HepG2 (cell line): ENCODE results near the gene CALY. TPM values are rescaled to one million over a fixed set of nuclear protein-coding genes. Genes with fewer than 3 reads are reported as not detected.
A peak's percentile ranks its signal among the peaks of the same experiment; 100 is the strongest.

Experiments used
- ARNT2 ChIP-seq: sonication (generic); formaldehyde crosslinking; IDR thresholded peaks from 2 replicates; pipeline ENCODE4 v1.8.0; 2022; ENCODE audit warnings: mild to moderate bottlenecking, low read depth, missing genetic modification reagents, moderate library complexity
- BHLHE40 ChIP-seq: IDR thresholded peaks from 2 replicates; pipeline ENCODE4 v1.6.1; 2011; ENCODE audit warnings: low read length, improper control_type of control experiment
- EEA1 ChIP-seq: sonication (generic); formaldehyde crosslinking; IDR thresholded peaks from 2 replicates; pipeline ENCODE4 v1.5.1; 2020; ENCODE audit warnings: mild to moderate bottlenecking, missing genetic modification reagents, borderline replicate concordance
- FOXK1 ChIP-seq: sonication (generic); formaldehyde crosslinking; IDR thresholded peaks from 2 replicates; pipeline ENCODE4 v1.4.0; 2020; ENCODE audit warnings: low read depth, missing genetic modification reagents, borderline replicate concordance
- HNF4A ChIP-seq: sonication (generic); formaldehyde crosslinking; IDR thresholded peaks from 2 replicates; pipeline ENCODE4 v1.4.0; 2020; ENCODE audit warnings: missing genetic modification reagents
- PATZ1 ChIP-seq: sonication (generic); formaldehyde crosslinking; IDR thresholded peaks from 2 replicates; pipeline ENCODE4 v1.4.0; 2020; ENCODE audit warnings: missing genetic modification reagents
- PBX2 ChIP-seq: IDR thresholded peaks from 2 replicates; pipeline ENCODE4 v1.6.1; 2016; ENCODE audit warnings: control low read depth
- PTBP1 ChIP-seq: fragments of 200-400 bp; formaldehyde crosslinking; IDR thresholded peaks from 2 replicates; pipeline ENCODE4 v1.6.1; 2018; ENCODE audit warnings: low read length, low read depth; ENCODE audit not compliant: poor library complexity, severe bottlenecking
- RERE ChIP-seq: IDR thresholded peaks from 2 replicates; pipeline ENCODE4 v1.6.1; 2016; ENCODE audit warnings: low read depth, missing genetic modification reagents, missing compliant biosample characterization
- SATB2 ChIP-seq: sonication (generic); formaldehyde crosslinking; IDR thresholded peaks from 2 replicates; pipeline ENCODE4 v1.5.0; 2020; ENCODE audit warnings: missing genetic modification reagents
- SUZ12 ChIP-seq: fragments of 150-350 bp; IDR thresholded peaks from 2 replicates; pipeline ENCODE4 v1.6.1; 2014; ENCODE audit warnings: low read depth, low read length
- UBTF ChIP-seq: sonication (generic); formaldehyde crosslinking; IDR thresholded peaks from 2 replicates; pipeline ENCODE4 v1.4.0; 2020; ENCODE audit warnings: mild to moderate bottlenecking, missing genetic modification reagents
- ZMYM3 ChIP-seq: sonication (generic); formaldehyde crosslinking; IDR thresholded peaks from 2 replicates; pipeline ENCODE4 v1.5.1; 2020; ENCODE audit warnings: mild to moderate bottlenecking, missing genetic modification reagents
- ZNF224 ChIP-seq: sonication (generic); formaldehyde crosslinking; IDR thresholded peaks from 2 replicates; pipeline ENCODE4 v1.5.0; 2020; ENCODE audit warnings: mild to moderate bottlenecking, missing genetic modification reagents
- ZNF232 ChIP-seq: sonication (generic); formaldehyde crosslinking; IDR thresholded peaks from 2 replicates; pipeline ENCODE4 v1.4.0; 2020; ENCODE audit warnings: missing genetic modification reagents, borderline replicate concordance
- ZNF430 ChIP-seq: sonication (generic); formaldehyde crosslinking; IDR thresholded peaks from 2 replicates; pipeline ENCODE4 v1.9.0; 2021; ENCODE audit warnings: mild to moderate bottlenecking, missing genetic modification reagents
- ZNF792 ChIP-seq: IDR thresholded peaks from 2 replicates; pipeline ENCODE4 v1.6.1; 2016
- polyA plus RNA-seq, 8 experiments: library from polyadenylated mRNA; depleted of rRNA in 3 of 8; stranded (reverse) in 7 of 8; unstranded in 1 of 8; fragments of >200 nt; fragmentation: Illumina TruSeq in 4 of 8; extraction: Trizol in 4 of 8; gene quantifications; 2 replicates each; pipeline versions ENCODE4 v1.2.1 to v1.2.3, GENCODE V29; 2011 to 2016; ENCODE audit warnings: low read depth in 4 of 8, missing spikeins in 1 of 8, mixed read lengths in 1 of 8; ENCODE audit not compliant: insufficient read depth in 1 of 8
- total RNA-seq, 5 experiments: library from RNA; depleted of rRNA; stranded (reverse); fragments of >200 nt; fragmentation: Illumina TruSeq; extraction: Trizol; gene quantifications; 2 replicates each; pipeline ENCODE4 v1.2.3, GENCODE V29; 2016; ENCODE audit warnings: low read depth in 1 of 5

Gene CALY
- total and polyA plus RNA-seq, 2 of the 13 experiments (the other 11 are each of a cell fraction or from before 2014, with no cell fraction given), result 0.08 TPM; not detected in 1

- TF ChIP-seq ZMYM3 (CRISPR knock-in tag), result no peak
- TF ChIP-seq UBTF, result peak; percentile 29; the same call in 1 of the 2 replicates
- TF ChIP-seq BHLHE40, result 0 out of 2 replicates have a peak, but pooled peaks have one; percentile 1
- TF ChIP-seq ARNT2 (CRISPR knock-in tag), result peak; percentile 57; the same call in 1 of the 2 replicates
- TF ChIP-seq PTBP1, result no peak
- peak; percentile 7; the same call in 1 of the 2 replicates for TF ChIP-seq PATZ1
- no peak for TF ChIP-seq ZNF792 (CRISPR knock-in tag)
- peak; percentile 7; the same call in 1 of the 2 replicates for TF ChIP-seq ZNF232
- no peak for TF ChIP-seq FOXK1
- no peak for TF ChIP-seq EEA1
- peak; percentile 41; the same call in 1 of the 2 replicates for TF ChIP-seq HNF4A
- TF ChIP-seq ZNF224 (CRISPR knock-in tag), result 0 out of 2 replicates have a peak, but pooled peaks have one; percentile 75
- no peak for TF ChIP-seq SUZ12
- TF ChIP-seq PBX2 (CRISPR knock-in tag), result no peak
- TF ChIP-seq RERE, result no peak
- TF ChIP-seq ZNF430 (CRISPR knock-in tag), result peak; percentile 59; the same call in 1 of the 2 replicates
- no peak for TF ChIP-seq SATB2 (CRISPR knock-in tag)
These were observed 23.4 kb upstream of the CALY start (continued) for GRCh38 chr10:133359972-133360610.
